OCI-LY7 (cell line): ENCODE measurements around the gene DUOX2. TPM values are rescaled to one million over a fixed set of nuclear protein-coding genes. Genes with fewer than 3 reads are reported as not detected.

Experiments
- Bru-seq: library from RNA; stranded (reverse); fragments of 400-500 nt; gene quantifications from one replicate; lab custom pipeline; 2021; lab: Mats Ljungman, UMichigan
- BruChase-seq, 2 experiments: library from RNA; stranded (reverse); fragments of 400-500 nt; gene quantifications; one replicate each; lab custom pipeline; 2021; lab: Mats Ljungman, UMichigan
- BruUV-seq: library from RNA; stranded (reverse); fragments of 400-500 nt; replicated peaks from 2 replicates; lab custom pipeline; 2021; lab: Mats Ljungman, UMichigan
- CTCF ChIA-PET: fragments of 300-600 bp; sonication (Branson Sonifier 250); formaldehyde crosslinking; loops from one replicate; lab custom pipeline; 2022; ENCODE audit warnings: antibody characterized with exemption; ENCODE audit not compliant: unreplicated experiment; lab: Charles Lee
- POLR2A ChIA-PET: fragments of 300-600 bp; sonication (Branson Sonifier 250); formaldehyde crosslinking; loops from one replicate; lab custom pipeline; 2022; ENCODE audit warnings: antibody characterized with exemption; lab: Charles Lee
- DNase-seq: peaks from one replicate; pipeline ENCODE4 v3.0.0-alpha.2; 2015; ENCODE audit warnings: low spot score
- H2AFZ ChIP-seq: fragments of 200-600 bp; sonication (generic), shearing (Covaris generic); 2 replicates; pipeline ENCODE4 v1.6.1; 2014; ENCODE audit warnings: mild to moderate bottlenecking, antibody characterized with exemption, low read length, moderate library complexity
- H3K27ac ChIP-seq: fragments of 200-600 bp; sonication (generic); 2 replicates; pipeline ENCODE4 v1.5.1; 2014; ENCODE audit warnings: mixed run types, low read depth, mild to moderate bottlenecking, moderate library complexity, low read length, inconsistent platforms; ENCODE audit not compliant: poor library complexity, severe bottlenecking
- H3K36me3 ChIP-seq: fragments of 200-600 bp; sonication (generic); 2 replicates; pipeline ENCODE4 v1.6.1; 2014; ENCODE audit warnings: mild to moderate bottlenecking, antibody characterized with exemption, low read length, moderate library complexity, mixed read lengths; ENCODE audit not compliant: insufficient read depth
- H3K4me1 ChIP-seq: fragments of 200-600 bp; sonication (generic); 2 replicates; pipeline ENCODE4 v1.5.1; 2014; ENCODE audit warnings: mild to moderate bottlenecking, low read length; ENCODE audit not compliant: insufficient read depth, poor library complexity, severe bottlenecking
- H3K4me2 ChIP-seq: fragments of 200-600 bp; sonication (generic); 2 replicates; pipeline ENCODE4 v1.6.1; 2014; ENCODE audit warnings: mild to moderate bottlenecking, low read length
- H3K4me3 ChIP-seq: fragments of 200-600 bp; sonication (generic); 2 replicates; pipeline ENCODE4 v1.5.1; 2014; ENCODE audit warnings: mild to moderate bottlenecking, low read depth, low read length; ENCODE audit not compliant: poor library complexity, severe bottlenecking
- H3K79me2 ChIP-seq: fragments of 200-600 bp; sonication (generic); 2 replicates; pipeline ENCODE4 v1.6.1; 2016; ENCODE audit warnings: low read depth, mild to moderate bottlenecking, low read length, moderate library complexity, mixed read lengths; ENCODE audit not compliant: insufficient read depth
- H3K9me2 ChIP-seq: fragments of 200-600 bp; sonication (generic); 2 replicates; pipeline ENCODE4 v1.6.1; 2016; ENCODE audit warnings: mild to moderate bottlenecking, low read length, mixed read lengths; ENCODE audit not compliant: insufficient read depth
- H3K9me3 ChIP-seq: fragments of 200-600 bp; sonication (generic); 2 replicates; pipeline ENCODE4 v1.6.1; 2014; ENCODE audit warnings: mild to moderate bottlenecking, mixed run types, low read length, mixed read lengths
- H4K20me1 ChIP-seq: fragments of 200-600 bp; sonication (generic); 2 replicates; pipeline ENCODE4 v1.6.1; 2014; ENCODE audit warnings: mild to moderate bottlenecking, antibody characterized with exemption, low read length, moderate library complexity, mixed read lengths; ENCODE audit not compliant: insufficient read depth
- CTCF ChIP-seq: fragments of 200-600 bp; sonication (generic); conservative IDR thresholded peaks from 2 replicates; pipeline ENCODE4 v1.5.1; 2014; ENCODE audit warnings: mild to moderate bottlenecking, antibody characterized with exemption, low read length, moderate library complexity, mixed read lengths
- EZH2phosphoT487 ChIP-seq: fragments of 200-600 bp; sonication (generic); IDR thresholded peaks from 2 replicates; pipeline ENCODE4 v1.6.1; 2018; ENCODE audit warnings: low read depth, borderline replicate concordance, mild to moderate bottlenecking, mixed run types, antibody characterized with exemption, low read length, moderate library complexity, mixed read lengths
- intact Hi-C: fragments of 100-400 bp; cut with micrococcal nuclease; formaldehyde crosslinking; loops from one replicate; pipeline ENCODE4 v1.10.0; 2022; ENCODE audit not compliant: unreplicated experiment
- long read RNA-seq: library from polyadenylated mRNA; stranded (forward); transcript quantifications from one replicate; pipeline ENCODE4 v2.0.0, GENCODE V29; 2022
- total RNA-seq, 2 experiments: library from RNA; depleted of rRNA in 1 of 2; stranded (reverse); fragments of >200 nt in 1 of 2; shearing (Covaris generic) in 1 of 2; gene quantifications; 2 replicates each; pipeline ENCODE4 v1.2.3, GENCODE V29; 2014 to 2022

Gene DUOX2
- total RNA-seq (2014; rRNA removed; shearing (Covaris generic)) = 0.03 and 0.05 TPM in 2 replicates
- total RNA-seq (2022) = 0.06 TPM in 1 of 2 replicates, not detected in the other
- Bru-seq, nascent RNA = percentile 6 among the genes with signal in this experiment
- not detected for BruChase-seq, experiment 1, labeled RNA remaining after a 6-hour chase
- not detected for BruChase-seq, experiment 2, labeled RNA remaining after a 2-hour chase
- long read RNA-seq = 0 reads

GRCh38 chr15:45114076-45114750, at the start of gene DUOX2, which contains the start of gene DUOXA2:
DUOX2 (minus strand) TSS chr15:45114172; CDS start chr15:45113411, 761 bp downstream.
DUOXA2 (plus strand) TSS chr15:45114326; CDS start chr15:45114606, 280 bp downstream.
- H3K27ac ChIP-seq = no peak within 1 kb of the TSS
- no peaks in the 10 kb centered on the region for H3K36me3 ChIP-seq
- H3K4me2 ChIP-seq = no peak within 1 kb of the TSS; the same call in 1 of the 2 replicates
- intact Hi-C loops = no loop called here
- BruUV-seq = no TSS peak
- TF ChIP-seq CTCF = no peak
- no peak for TF ChIP-seq EZH2phosphoT487
- no peaks in the 10 kb centered on the region for H3K9me2 ChIP-seq
- ChIA-PET CTCF (no interaction called here), POLR2A (no interaction called here)
- no peaks in the 10 kb centered on the region for H3K9me3 ChIP-seq
- no peaks in the 10 kb centered on the region for H3K79me2 ChIP-seq
- H3K4me3 ChIP-seq = no peak within 1 kb of the TSS
- no peaks in the 10 kb centered on the region for H3K4me1 ChIP-seq
- DNase-seq = no peak
- H2AFZ ChIP-seq = no peak within 1 kb of the TSS
- H4K20me1 ChIP-seq = no peaks in the 10 kb centered on the region

GRCh38 chr15:45163508-45163856, 49.5 kb upstream of the DUOX2 start:
- intact Hi-C loops = loop anchor here (1.0 to 10.0 kb wide), 2 partner anchors 295 to 451 kb away; no protein-coding TSS in a partner anchor
- Histone ChIP-seq H3K4me3 (no peak overlapping the region), H3K4me2 (no peak overlapping the region), H3K9me2 (no peaks in the 10 kb centered on the region), H2AFZ (no peak overlapping the region), H3K36me3 (no peaks in the 10 kb centered on the region), H3K27ac (no peak overlapping the region), H3K79me2 (no peaks in the 10 kb centered on the region), H4K20me1 (no peaks in the 10 kb centered on the region), H3K9me3 (no peaks in the 10 kb centered on the region), H3K4me1 (peaks cover 19% of the 10 kb centered on the region)
- no peak for DNase-seq
- POLR2A ChIA-PET = interaction anchor here (0.6 to 1.2 kb wide), 7 partner anchors 19 to 358 kb away, joined by 3 to 4 read pairs (median 3); a partner anchor contains a TSS
- no TSS peak for BruUV-seq
- TF ChIP-seq EZH2phosphoT487 (no peak), CTCF (no peak)
- CTCF ChIA-PET = interaction anchor here (0.6 to 1.3 kb wide), 9 partner anchors 32 to 424 kb away, joined by 3 to 5 read pairs (median 3); a partner anchor contains a TSS
